Liver (tissue), 3 donors: ENCODE measurements around the gene OR4D11.

Experiments
- TAF1 ChIP-seq: conservative IDR thresholded peaks from 2 replicates; pipeline ENCODE4 v1.6.1; 2016; ENCODE audit warnings: antibody characterized with exemption, mild to moderate bottlenecking
- TF ChIP-seq, protein P1 (sequence below): fragments of 150-350 bp; IDR thresholded peaks from 2 replicates; pipeline ENCODE4 v1.5.1; 2017; ENCODE audit warnings: improper control_type of control experiment, low read depth, low read length; ENCODE audit not compliant: missing input control
- donor health status: healthy.
- donor health status: healthy.

DNA sequence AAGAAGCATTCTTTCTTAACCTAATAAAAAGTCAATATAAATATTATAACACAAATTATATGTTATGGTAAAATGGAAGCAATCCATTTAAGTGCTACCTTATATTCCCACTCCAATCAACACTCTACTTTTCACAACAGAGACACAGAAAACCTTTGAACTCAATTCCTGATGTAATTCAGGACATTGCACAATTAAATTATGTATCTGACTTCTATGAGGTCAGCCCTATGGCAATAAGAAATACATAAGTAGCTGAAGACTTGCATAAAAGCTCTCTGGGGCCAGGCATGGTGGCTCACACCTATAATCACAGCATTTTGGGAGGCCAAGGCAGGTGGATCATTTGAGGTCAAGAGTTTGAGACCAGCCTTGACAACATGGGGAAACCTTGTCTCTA lies 23.5 kb upstream of the OR4D11 start:
- TF ChIP-seq, protein P1, sequence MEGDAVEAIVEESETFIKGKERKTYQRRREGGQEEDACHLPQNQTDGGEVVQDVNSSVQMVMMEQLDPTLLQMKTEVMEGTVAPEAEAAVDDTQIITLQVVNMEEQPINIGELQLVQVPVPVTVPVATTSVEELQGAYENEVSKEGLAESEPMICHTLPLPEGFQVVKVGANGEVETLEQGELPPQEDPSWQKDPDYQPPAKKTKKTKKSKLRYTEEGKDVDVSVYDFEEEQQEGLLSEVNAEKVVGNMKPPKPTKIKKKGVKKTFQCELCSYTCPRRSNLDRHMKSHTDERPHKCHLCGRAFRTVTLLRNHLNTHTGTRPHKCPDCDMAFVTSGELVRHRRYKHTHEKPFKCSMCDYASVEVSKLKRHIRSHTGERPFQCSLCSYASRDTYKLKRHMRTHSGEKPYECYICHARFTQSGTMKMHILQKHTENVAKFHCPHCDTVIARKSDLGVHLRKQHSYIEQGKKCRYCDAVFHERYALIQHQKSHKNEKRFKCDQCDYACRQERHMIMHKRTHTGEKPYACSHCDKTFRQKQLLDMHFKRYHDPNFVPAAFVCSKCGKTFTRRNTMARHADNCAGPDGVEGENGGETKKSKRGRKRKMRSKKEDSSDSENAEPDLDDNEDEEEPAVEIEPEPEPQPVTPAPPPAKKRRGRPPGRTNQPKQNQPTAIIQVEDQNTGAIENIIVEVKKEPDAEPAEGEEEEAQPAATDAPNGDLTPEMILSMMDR, result no peak
- TF ChIP-seq TAF1, result no peak
